GM04503 (cell line): ENCODE data around the gene LCTL.

ENCODE experiments used
- DNase-seq: peaks from one replicate; pipeline ENCODE4 v3.0.0-alpha.2; 2012; ENCODE audit warnings: low read depth

LCTL gene

DNA sequence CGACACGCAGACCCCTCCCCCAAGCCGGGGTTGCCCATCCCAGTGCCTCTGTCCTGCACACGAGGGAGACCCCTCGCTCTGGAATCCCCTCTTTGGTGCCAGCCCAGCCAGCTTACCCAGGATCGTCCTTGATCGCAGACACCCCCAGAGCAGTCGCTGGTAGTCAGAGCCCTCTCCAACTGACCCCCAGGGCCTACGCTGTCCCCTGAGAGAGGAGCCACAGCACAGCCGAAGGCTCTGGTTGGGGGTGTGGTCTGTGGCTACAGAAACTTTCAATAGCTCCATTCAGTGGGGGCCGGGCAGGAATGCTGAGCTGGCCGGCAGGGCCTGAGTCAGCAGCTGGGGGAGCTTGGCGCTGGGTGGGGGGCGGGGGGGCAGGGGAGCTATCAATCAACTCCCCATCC, at the start of gene LCTL:
LCTL (minus strand) TSS at position 258 of the 404 bp plus-strand sequence. CDS start 633 bp downstream, outside the sequence.
- no peak for DNase-seq

DNA sequence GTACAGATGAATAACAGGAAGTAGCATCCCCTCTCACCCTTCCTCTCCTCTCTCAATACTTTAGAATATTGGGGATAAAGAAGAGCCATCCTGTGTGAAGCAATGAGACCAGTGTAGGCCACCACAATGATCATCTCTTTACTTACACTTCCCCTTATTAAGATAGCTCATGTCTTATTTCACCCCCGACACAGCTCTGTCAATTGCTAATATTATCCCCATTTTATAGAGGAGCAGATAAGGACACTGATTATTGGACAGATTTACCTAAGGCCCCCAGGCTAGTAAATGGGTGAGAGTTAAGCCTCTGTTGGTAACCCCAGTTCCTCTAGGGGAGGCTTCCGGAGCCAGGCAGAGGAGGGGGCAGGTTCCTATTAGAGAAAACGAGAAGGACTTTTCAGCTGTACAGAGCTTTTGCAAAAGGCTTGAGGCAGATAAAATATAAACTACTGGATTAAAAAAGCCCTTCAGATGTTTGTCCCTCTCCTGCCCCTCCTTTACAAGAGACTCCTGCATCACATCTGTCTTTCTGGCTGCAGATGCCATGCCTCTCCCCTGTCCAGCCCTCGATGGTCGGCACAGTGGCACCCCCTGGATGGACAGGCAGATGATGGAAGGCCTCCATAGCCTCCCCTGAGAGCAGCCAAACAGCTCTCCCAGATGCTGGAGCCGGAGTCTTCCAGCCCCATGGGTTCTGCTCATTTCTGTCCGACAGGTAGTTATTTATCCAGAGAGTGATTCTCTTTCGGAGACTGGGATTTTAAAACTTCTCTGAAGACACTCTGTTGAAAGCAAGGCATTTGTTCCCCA, 49.4 kb upstream of the LCTL start:
- DNase-seq, result no peak

- DNase-seq, result no peak
These were observed 48.7 kb upstream of the LCTL start for GRCh38 chr15:66614456-66614855.

DNA sequence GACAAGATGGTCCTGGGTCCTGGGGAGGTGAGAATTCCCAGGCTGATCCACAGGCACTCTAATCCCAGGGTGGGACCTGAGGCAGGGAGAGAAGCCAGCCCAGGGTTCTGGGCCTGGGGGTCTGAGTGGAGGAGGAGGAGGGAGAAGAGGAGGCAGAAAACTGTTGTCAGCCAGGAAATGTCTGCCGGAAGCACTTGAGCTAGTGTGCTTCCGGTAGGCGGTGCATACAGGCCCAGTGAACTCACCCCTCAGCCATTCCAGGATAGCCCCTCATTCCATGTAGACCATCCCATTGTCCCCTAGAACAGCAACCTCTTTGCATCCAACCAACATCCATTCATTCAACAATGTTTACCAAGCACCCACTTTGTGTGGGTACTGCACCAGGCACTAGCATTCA, 47.9 kb upstream of the LCTL start:
- no peak for DNase-seq

DNA sequence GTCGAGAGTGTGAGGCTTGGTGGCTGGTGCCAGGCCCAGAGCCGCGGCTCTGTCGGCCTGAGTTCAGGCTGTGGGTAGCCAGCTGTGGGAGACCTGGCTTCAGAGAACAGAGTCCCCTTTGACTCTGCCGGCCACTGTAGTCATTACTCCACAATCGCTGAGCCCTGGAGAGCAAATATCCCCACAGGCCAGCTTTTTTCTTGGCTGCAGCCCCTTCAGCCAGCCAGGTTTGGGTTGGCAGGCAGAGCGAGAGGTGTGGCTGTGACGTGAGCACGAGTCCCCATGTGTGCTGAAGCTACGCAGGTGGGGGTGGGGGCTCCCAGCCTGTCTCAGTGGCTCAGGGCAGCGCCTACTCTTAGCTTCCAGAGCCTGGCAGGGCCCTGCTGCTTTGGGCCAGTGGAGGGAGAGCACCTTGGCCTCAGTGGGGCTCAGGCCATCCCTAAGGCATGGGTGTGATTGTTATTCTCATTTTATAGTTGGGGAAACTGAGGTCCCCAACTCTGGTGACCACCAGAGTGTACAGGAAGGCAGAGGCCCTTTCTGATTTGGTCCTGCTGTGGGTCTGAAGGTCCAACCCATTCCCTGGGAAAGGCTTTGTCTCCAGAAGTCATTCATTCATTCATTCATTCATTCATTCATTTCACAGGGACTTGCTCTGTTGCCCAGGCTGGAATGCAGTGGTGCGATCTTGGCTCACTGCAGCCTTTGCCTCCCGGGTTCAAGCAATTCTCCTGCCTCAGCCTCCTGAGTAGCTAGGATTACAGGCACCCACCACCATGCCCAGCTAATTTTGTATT, 45.7 kb upstream of the LCTL start:
- no peak for DNase-seq

DNA sequence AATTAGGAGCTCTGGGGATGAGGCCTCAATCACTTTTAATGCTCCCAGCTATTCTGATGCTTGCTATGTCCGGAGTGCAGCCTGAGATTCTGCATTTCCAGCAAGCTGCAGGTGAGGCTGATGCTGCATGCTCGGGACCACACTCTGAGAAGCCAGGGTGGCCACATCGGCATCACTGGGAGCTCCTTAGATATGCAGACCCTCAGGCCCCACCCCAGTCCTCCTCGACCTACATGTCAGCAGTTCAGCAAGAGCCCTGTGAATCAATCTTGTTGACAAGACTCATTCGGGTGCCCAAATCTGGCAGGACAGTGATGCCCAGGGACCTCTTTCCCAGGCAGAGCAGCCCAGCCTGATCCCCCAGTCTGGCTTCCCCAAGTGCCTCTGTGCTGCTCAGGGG, 44.1 kb upstream of the LCTL start:
- no peak for DNase-seq

- no peak for DNase-seq
These were observed 43.1 kb upstream of the LCTL start for GRCh38 chr15:66608881-66609280.

GRCh38 chr15:66608159-66608558, 42.4 kb upstream of the LCTL start:
- DNase-seq, result no peak

GRCh38 chr15:66603301-66604179, 37.7 kb upstream of the LCTL start:
- no peak for DNase-seq

DNA sequence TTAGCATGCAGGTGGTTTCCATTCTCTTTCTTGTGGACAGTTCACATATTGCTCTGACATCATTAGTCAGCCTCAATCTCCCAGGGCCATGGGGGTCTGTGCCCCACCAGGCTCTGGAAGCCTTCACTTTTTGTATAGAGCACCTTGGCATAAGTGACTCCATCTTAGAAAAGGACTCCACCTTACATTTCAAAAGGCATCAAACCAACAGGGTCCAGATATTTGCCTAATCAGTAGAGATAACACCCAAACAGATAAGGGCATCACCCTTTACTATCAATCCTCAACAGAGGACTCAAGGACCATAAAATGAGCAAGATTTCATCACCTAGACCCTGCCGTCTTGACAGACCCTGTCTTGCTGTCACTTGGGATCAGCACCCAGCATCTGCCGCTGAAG, 35.7 kb upstream of the LCTL start:
- DNase-seq, result no peak

GRCh38 chr15:66600240-66600627, 34.4 kb upstream of the LCTL start:
- DNase-seq, result no peak

DNA sequence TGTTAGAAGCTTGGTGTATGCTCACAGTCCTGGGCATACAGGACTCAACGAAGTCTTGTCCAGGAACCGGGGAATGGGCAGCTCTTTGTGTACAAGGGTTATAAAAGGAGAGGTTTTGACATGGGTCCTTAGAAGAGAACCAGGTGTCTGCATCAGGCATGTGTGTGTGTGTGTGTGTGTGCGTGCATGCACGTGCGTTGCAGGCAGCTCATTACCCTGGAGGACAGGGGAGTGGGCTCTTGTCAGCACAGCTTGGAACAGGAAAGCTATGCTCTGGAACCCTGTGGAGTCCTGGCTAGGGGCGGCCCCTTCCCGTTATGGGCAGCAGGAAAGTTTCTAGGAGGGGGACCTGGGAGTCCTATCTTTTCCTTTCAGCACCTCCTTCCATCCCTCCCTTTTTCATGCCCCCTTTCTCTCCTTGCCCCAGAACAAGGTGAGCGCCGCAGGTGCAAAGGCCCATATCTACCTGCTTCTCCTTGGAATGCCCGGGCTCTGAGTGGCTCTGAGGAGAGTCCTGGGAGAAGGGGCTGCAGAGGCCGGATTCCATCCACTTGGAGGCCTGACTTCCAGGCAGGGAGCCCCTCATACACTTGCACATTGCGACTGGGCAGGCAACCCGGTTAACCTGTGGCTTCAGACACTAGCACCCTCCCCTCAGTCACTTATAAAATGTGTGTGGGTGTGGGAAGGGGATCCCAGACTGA, 33.9 kb upstream of the LCTL start:
- no peak for DNase-seq

DNA sequence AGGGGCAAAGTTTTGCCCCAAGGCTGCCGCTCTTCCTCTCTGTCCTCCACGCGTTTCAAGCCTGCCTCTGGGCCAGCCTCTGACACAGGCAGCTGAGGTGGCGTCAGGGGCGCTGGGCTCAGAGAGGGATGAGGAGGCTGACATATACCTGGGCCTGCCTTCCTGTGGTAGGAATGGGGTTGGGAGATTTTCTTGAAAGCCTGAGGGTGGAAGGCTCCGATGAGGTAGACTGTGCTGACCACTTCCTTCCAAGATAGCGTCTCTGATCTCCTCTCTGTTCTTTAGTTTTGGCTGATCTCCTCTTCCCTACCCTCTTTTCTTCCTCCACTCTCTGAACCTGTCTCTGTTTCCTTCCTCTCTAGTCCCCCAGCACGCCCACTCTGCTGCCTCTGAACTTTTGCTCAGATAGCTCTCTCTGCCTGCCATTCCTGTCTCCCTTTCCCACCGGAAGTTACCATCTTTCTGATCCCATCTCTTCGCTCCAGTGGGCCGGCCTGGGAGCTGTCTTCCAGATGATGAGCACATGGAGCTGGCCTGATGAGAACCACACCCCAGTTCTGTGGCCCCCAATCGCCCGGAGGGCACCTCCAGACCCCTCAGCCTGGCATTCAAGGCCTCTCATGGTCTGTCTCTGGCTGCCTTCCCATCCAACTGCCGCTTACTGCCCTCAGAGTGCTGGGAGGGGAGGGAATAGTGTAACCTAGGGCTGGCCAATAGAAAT, 32.5 kb upstream of the LCTL start:
- DNase-seq, result no peak

DNA sequence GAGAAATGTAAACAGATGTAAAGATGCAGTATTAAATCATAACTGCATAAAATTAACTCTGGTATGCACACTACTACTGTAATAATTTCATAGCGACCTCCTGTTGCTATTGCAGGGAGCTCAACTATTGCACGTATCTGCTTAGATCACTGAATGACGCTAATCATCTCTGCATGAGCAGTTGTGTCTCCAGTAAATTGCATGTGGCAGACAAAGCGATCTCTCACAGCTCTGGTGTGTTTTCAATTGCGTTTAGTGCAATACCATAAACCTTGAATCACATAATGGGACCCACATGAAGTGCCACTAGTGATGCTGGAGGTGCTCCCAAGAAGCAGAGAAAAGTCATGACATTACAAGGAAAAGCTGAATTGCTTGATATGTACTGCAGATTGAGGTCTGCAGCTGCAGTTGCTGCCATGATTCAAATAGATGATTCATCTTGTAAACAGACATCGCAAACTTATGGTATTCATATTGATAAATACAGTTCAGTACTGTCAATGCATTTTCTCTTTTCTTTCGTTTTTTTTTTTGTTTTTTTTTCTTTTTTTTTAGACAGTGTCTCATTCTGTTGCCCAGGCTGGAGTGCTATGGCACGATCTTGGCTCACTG, 30.2 kb upstream of the LCTL start:
- DNase-seq, result no peak

DNA sequence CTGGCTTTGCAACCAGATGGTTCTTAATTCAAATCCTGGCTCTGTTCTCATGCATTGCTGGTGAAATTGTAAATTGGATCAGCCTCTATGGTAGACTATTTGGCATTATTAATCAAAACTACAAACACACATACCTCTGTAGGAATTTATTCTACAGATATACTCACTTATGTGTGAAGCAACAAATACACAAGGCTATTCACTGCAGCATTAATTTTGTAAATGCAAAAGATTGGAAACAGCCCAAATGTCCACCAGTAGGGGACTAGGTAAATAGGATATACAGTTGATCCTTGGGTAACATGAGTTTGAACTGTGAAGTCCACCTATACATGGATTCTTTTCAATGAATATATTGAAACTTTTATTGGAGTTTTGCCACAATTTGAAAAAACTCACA, 29.5 kb upstream of the LCTL start:
- DNase-seq, result no peak

GRCh38 chr15:66594836-66595235, 29.0 kb upstream of the LCTL start:
- no peak for DNase-seq

GRCh38 chr15:66594344-66594743, 28.5 kb upstream of the LCTL start:
- DNase-seq, result no peak

DNA sequence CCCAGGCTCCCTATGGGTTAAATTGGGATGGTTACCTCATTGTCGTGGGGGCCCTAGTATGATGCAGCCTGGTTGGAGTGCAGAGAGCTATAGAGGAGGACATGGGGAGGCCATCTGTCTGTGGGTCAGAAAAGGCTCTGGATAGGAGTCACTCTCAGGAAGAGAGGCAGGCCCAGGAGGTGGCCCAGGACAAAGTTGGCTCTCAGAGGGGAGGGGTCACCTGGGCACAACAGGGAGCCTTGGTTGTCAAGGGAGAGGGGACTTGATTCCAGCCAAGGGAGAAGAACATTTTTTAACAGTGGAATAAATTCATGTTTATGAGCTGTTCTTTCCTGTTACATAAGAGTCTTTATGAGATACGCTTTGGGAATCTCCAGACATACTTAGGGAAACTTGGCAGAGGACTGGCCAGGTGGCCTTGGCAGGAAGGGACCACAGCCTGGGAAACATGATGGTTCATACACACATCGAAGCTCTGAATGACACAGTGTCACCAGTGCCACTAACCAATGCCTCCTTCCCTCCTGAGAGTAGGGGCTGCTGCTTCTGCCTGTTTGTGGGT, 27.5 kb upstream of the LCTL start:
- DNase-seq, result no peak

GRCh38 chr15:66592505-66593218, 26.9 kb upstream of the LCTL start:
- no peak for DNase-seq
